ENCODE data around the gene CEP55.
"Not testable (repeated sequence)": the region's sequence is repeated elsewhere in the genome, so short reads cannot be mapped to it uniquely, and the experiment has no call there.

CEP55 gene

DNA sequence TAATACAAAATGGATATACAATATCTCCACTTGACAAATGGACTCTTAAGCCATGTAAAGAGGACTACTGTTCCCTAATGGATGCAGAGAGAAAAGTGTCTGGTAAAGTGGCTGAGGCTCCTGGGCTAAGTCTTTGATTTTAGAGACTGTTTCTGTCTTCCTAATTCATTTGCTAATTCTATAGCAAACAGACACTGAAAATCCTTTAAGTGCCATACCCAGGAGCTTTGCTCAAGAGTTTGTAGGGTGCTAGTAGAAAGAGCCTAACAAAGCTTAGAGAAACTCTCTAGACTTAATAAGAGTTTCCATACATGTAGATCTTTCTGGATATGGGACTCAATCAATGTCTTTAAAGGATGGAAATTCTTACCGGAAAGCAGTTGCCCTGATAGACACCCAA lies 16.7 kb downstream of the CEP55 start:
- DNase-seq (ENCODE audit: low read depth in 2 of 2), result no peak

DNA sequence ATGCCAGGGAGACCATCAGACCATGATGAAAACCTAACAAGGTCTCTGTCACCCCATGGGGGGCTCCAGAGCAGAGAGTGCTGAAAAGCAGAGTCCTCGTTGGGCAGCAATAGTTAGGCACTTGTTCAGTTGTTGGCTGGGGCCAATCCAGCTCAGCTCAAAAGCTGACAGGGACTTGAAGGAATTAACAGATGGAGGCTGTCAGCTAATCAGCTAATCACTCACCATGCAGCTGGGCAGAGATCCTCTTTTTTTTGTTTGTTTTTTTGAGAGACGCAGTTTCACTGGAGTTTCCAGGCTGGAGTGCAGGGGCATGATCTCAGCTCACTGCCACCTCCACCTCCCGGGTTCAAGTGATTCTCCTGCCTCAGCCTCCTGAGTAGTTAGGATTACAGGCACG lies 18.1 kb downstream of the CEP55 start:
- DNase-seq (ENCODE audit: low read depth in 2 of 2), result no peak

DNA sequence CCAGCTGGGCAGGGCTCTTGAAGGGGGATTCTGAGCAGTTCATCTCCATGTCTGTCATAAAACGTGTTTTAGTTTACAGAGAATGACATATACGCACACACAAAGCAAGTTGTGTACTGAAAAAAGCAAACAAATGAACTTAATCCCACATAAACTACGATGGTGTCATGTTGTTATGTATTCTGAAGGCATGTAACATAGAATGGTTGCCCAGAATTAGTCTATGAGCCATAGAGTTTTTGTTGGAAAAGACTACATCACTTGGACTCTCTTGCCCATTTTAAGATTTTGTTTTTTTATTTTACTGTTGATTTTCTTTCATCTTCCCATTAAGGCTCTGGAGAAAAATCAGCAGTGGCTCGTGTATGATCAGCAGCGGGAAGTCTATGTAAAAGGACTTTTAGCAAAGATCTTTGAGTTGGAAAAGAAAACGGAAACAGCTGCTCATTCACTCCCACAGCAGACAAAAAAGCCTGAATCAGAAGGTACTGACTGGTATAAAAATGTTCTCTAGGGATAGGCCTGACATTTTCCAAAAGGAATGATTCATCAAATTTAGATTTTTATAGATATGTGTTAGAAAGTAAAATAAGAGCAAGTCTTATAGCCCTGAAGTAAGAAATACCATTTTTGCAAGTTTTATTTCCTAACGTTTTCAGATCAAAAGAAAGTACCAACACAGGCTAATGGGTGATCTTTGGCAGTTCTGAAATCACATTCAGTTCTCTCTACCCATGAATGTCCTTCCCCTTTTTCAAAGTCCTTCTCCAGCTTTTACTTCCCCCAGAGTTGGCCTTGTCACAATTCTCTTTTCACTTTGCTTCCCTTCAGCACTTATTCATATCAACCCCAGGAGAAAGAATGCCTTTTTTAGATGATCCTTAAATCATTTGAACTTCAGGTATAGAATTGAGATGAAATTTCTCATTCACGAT lies 18.9 kb downstream of the CEP55 start:
- no peak for DNase-seq (ENCODE audit: low read depth in 2 of 2)

DNA sequence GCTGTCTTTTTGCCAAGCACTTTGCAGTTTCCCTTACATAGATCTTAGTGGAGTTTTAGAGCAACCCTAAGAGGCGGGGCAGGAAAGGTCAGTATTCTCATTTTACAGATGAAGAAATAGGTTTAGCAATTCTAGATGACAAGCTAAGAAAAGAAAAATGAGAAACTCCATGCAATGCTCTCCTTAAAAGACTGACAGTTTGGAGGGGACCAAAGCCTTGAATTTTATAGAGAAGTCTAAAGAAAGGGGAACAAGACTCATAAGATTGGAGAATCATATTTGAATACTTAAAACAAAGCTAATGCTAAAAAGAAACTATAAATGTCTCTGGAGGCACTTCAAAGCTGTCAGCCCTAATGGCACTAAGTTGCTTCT lies 19.6 kb downstream of the CEP55 start:
- no peak for DNase-seq (ENCODE audit: low read depth in 2 of 2)

DNA sequence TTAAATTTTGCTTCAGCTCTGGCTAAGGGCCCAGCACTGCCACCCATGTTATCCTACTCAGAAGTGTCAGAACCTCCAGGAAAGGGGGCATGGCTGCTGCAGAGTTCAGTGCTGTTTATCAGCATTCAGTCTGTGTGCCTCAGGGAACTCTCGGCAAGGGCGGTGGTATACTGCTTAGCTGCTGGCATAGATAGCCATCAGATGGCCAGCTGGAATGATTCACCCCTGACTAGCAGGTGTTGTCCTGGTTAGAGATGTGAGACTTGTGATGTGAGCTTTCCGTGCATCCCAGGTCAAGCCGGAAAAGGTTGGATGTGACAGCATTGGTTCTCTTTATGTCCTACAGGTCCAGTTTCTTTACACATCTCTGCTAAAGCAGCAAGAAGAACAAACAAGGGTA lies 22.1 kb downstream of the CEP55 start:
- DNase-seq (ENCODE audit: low read depth in 2 of 2), result no peak

DNA sequence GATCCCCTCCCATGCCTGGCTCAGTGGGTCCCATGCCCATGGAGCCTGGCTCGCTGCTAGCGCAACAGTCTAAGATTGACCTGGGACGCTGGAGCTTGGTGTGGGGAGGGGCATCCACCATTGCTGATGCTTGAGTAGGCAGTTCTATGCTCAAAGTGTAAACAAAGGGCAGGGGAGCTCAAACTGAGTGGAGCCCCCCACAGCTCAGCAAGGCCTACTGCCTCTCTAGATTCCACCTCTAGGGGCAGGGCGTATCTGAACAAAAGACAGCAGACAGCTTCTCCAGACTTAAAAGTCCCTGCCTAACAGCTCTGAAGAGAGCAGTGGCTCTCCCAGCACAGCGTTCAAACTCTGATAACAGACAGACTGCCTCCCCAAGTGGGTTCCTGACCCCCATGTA lies 38.9 kb downstream of the CEP55 start:
- DNase-seq (ENCODE audit: low read depth in 2 of 2), result no peak

DNA sequence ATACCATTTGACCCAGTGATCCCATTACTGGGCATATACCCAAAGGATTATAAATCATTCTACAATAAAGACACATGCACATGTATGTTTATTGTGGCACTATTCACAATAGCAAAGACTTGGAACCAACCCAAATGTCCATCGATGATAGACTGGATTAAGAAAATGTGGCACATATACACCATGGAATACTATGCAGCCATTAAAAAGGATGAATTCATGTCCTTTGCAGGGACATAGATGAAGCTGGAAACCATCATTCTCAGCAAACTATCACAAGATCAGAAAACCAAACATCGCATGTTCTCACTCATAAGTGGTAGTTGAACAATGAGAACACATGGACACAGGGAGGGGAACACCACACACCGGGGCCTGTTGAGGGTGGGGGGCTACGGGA lies 44.5 kb downstream of the CEP55 start:
- DNase-seq (ENCODE audit: low read depth in 2 of 2), result not testable (repeated sequence)

DNA sequence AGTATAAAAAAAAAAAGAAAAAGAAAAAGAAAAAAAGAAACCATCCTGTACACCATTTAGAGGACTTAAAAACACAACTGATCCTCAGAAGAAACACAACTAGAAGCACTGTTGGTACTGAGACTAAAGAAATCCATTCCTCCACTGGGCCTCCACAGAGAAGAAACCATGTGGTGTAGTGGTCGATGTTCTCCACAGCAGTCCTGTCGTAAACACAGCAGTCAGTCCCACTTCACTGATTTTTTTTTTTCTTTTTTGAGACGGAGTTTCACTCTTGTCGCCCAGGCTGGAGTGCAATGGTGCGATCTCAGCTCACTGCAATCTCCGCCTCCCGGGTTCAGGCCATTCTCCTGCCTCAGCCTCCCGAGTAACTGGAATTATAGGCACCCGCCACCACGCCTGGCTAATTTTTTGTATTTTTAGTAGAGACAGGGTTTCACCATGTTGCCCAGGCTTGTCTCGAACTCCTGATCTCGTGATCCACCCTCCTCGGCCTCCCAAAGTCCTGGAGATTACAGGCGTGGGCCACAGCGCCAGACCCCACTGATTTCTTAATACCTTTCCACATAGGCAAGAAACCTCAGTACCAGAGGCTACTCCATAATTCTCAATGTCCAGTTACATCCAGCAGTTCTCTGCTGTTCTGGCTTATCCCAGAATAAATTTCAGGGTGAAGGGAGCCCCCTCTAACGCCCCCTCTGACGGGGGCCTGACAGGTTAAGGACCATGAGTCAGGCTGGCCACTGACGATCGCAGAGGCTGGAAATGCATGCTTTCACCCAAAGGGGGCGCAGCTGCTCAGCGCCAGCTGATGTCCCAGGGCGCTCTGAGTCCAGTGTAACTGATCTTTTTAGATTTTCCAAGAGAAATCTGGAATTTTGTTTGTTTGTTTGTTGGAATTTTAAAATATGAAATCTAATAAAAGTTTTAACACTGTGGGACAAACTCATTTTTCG lies 45.3 kb downstream of the CEP55 start:
- no peak for DNase-seq (ENCODE audit: low read depth in 2 of 2)

DNA sequence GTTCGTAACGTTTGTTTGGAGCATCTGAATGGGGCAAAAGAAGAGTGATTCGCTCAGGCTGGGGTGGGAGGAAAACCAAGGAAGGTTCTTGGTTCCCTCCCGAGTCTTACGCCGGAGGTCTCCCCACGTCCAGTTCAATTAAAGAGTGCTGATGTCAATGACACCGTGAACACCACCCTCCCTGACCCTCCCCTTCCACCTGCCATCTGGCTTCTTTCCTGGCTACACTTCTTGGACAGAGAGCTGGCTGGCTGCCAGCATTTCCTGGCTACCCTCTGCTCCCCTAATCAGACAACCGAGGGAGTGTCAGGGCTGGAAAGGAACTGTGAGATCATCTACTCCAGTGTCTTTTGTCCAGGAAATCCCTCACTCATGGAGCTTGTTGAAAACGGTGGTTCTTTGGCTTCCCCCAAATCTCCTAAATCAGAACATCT lies 46.0 kb downstream of the CEP55 start:
- DNase-seq (ENCODE audit: low read depth in 2 of 2), result no peak

DNA sequence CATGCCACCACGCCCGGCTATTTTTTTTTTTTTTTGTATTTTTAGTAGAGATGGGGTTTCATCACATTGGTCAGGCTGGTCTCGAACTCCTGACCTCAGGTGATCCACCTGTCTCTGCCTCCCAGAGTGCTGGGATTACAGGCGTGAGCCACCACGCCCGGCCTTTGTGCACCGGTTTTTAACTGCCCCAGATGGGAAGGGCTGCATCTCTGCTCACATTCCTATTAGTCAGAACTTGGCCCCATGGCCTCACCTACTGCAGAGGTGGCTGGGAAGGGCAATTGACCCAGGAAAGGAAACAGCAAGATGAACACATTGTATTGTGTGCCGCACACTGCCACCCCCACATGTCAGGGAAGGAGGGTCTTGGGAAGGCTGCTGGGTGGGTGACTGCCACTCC lies 50.6 kb downstream of the CEP55 start:
- DNase-seq (ENCODE audit: low read depth in 2 of 2), result not testable (repeated sequence)

DNA sequence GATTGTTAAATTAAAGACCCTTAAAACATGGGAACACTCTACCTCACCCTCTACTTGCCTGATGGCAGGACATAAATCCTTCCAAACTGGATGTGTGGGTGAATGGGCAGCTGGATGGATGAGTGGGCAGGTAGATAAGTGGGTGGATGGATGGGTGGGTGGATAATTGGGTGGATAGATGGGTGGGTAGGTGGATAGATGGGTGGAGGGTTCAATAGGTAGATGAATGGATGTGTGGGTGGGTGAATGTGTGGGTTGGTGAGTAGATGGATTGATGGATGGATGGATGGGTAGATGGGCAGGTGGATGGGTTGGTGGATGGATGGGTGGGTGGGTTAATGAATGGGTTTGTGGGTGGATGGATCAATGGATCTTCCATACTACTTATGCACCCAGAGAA lies 51.1 kb downstream of the CEP55 start:
- DNase-seq (ENCODE audit: low read depth in 2 of 2), result no peak

DNA sequence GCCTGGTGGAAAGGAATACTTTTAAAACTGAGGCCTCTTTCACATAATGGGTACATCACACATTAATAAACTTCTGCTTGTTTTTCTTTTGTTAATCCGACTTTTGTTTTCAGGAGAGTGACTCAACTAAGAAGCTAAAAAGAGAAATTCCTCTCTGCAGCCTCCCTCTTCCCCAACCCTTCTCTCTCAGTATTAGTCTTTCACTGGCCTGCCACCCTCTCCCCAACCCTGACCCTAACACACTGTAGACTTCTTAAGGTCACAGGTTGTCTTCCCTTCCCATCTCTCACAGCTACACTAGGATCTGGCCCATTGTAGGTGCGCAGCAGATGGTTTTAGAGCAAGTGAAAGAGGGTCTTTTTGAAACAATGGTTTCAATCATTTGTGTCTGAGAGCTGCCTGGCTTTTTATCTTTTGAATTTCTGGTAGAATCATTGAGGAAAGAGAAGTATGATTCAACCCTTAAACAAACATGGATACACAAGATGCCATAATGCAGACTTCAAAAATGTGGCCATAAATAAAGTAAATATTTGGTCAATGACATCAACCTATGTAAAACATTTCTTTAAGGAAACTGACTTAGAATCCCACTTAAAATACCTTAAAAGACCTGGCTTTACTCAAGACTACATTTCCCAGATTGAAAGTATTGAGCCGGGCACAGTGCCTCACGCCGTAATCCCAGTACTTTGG lies 52.1 kb downstream of the CEP55 start:
- no peak for DNase-seq (ENCODE audit: low read depth in 2 of 2)

DNA sequence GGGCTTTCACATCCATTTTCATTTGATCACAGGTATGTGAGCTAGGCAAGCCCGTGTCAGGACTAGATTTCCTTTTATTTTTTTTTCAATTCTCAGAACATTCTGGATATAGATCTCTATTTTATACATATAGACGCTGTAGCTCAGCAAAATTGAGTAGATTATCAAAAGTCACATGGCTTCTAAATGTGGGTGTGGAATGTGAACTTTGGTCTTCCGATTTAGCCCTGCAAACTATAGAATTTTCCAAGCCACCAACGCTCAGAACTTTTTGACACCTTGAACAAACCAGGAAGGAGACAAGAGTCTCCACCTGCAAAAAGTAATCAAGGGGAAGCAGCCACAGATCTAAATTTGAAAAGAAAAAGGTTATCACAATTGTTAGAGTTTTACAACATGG lies 54.2 kb downstream of the CEP55 start:
- no peak for DNase-seq (ENCODE audit: low read depth in 2 of 2)

DNA sequence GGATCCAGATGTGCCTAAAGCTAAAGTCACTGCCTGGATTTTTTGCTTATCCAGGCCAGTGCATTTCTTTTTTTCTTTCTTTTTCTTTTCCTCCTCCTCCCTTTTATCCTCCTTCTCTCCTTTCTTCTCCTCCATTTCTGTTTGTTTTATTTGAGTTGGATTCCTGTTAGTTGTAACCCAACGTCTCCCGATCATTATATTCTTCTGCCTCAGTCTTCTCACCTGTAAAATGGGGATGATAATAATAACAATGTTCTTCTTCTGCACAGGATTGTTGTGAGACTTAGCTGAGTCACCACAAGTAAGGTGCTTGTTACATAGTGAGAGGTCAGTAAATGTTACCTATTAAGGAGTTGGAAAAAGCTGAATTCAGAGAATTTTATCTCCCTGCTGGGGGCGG lies 56.4 kb downstream of the CEP55 start:
- DNase-seq (ENCODE audit: low read depth in 2 of 2), result no peak

DNA sequence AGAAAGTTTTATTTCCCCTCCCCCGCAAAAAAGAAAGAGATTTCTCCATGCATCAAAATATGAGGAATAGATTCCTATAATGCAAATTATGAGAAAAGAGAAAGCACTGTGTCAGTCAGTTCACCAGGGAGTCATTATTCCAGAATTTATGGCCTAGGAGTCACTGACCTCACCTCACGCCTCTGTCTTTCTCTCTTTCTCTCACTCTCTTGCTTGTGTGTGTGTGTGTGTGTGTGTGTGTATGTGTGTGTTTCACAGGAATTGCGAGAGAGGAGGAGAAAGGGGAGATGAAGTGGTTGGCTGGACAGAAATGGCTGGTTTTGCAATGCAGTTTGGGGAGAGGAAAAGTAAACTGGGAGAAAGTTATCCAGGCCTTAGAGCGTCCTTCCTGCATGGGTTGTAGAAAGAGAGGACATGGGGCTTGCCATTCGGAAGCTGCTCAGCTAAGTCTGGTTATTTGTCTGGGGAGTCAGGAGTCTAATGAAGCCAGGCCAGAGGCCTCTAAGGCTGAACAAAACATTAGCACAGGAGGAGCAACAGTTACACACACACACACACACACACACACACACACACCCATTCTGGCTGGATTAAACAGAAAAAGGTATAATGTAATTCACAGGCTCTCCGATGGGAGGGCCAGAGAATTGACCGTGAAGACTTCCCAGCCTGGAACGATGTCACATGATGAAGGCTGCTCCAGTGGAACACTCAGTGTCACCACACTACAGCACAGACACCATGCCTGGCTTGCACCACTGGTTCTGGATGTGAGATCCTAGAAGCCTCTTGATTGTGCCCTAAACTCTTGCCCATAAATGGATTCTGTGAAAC lies 57.3 kb downstream of the CEP55 start:
- DNase-seq (ENCODE audit: low read depth in 2 of 2), result no peak

DNA sequence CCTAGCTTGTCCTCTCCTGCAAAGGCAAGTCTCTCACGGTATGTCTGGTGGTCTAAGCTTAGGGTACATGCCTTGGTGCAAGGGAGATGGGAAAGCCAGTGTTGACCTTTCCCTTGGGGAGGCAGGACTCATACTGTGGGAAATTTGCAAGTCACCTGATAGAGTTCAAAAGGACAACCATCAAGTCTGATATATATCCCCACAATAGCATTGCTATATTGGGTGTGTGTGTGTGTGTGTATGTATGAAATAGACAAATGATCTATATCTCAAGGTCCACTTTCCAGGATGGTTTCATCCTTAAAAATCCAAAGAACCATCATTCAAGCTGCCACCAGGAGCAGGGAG lies 57.9 kb downstream of the CEP55 start:
- no peak for DNase-seq (ENCODE audit: low read depth in 2 of 2)

DNA sequence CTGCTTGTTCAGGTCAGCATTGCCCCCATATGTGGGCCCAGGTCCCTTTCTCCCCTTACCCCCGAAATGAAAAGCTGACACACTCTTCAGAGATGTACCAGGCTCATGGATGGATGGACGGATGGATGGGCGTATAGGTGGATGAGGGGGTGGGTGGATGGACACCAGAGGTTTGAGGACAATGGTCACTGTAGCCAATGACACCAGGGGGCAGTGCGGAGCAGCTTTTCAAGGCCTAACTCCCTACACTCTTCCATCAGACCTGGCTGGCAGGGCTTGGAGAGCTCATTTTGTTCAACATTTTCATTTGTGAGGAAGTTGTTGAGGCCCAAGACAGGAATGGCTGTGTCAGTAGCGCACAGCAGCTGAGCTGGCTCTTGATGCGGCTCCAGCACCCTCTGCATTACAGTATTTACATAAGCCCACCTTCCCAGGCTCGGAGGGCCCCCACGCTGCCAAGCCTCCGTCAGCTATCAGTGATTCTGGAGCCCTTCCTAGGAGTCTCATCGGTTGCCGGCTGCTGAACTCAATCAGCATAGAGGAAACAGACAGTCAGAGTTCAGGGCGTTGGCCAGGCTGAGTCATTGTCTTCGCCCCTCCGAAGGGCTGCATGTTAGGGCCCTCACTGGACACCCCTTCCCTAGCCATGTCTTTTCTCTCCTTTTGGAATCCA lies 58.5 kb downstream of the CEP55 start:
- DNase-seq (ENCODE audit: low read depth in 2 of 2), result no peak

DNA sequence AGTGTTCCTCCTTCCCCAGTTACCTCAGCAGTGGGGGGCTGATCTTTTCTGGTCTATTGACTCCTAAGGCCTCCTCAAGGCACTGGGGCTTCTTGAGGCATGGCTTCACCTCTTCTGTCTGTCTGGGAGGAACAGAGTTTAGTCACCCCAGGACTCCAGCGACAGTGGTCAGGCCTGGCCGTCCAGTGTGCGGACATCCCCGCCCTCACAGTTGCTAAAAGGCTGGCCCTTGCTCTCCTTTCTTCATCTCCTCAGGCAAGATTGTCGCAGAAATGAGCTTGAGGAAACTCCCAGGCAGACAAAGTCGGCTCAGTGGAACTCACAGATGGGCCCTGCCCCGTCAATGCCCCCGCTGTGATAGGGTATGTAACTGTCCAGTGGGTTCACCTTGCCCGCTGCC lies 63.1 kb downstream of the CEP55 start:
- DNase-seq (ENCODE audit: low read depth in 2 of 2), result no peak

DNA sequence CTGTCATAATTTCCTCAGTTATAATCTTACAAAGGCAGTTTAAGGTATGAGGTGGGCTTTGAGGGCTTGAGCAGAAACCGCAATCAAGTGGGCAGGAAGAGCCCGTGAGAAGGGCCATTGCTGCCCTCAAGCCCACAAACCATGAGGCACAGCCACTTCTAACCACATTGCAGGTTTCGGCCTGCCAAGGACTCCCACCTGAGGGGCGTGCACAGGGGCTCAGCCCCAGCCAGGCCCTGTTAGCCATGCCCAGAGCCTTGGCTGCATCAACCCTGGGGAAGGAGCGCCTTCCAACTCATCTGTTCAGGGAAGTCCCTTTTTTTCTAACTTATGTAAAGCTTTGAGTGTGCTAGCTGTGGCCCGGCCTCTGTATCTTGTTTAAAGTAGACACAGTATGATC lies 64.1 kb downstream of the CEP55 start:
- DNase-seq (ENCODE audit: low read depth in 2 of 2), result no peak

DNA sequence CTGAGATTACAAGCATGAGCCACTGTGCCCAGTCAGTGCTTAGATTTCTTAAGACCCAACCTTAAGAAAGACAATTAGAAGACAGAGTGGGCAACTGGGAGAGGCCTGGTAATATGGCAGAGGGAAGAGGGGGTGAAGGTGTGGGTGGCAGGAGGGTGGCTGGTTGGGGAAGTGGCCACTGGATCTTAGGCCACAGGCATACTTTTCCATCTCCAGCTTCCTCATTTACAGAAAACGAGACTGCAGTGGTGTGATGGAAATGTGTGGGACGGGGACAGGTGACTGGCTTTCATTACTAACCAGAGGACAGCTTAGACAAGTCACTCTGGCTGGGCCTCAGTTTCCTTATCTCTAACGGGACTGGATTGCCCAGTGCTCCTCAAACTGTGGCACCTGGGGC lies 69.0 kb downstream of the CEP55 start:
- no peak for DNase-seq (ENCODE audit: low read depth in 2 of 2)
